ENCODE results near the gene SLC26A11. TPM values are rescaled to one million over a fixed set of nuclear protein-coding genes. Genes with fewer than 3 reads are reported as not detected.

SLC26A11 gene
- total and polyA plus RNA-seq, 2 of the 13 experiments (the other 11 are each of a cell fraction or from before 2014, with no cell fraction given): 8.7 to 13.2 TPM

GRCh38 chr17:80263253-80264204 lies 43.3 kb downstream of the SLC26A11 start (continued):
- TF ChIP-seq ZNF510 (CRISPR knock-in tag; IDR thresholded peaks at IDR 0.05; ENCODE audit: low read depth) (no peak), ZNF747 (CRISPR knock-in tag; IDR thresholded peaks at IDR 0.05; ENCODE audit: borderline replicate concordance) (peak; percentile 20; the same call in 1 of the 2 replicates), ZNF20 (CRISPR knock-in tag; IDR thresholded peaks at IDR 0.05) (0 out of 2 replicates have a peak, but pooled peaks have one; percentile 58), DRAP1 (CRISPR knock-in tag; IDR thresholded peaks at IDR 0.05) (peak; percentile 99), PPARG (CRISPR knock-in tag; conservative IDR thresholded peaks at IDR 0.05) (peak; percentile 48), ZSCAN20 (CRISPR knock-in tag; IDR thresholded peaks at IDR 0.05; ENCODE audit: borderline replicate concordance) (no peak), SMAD9 (CRISPR knock-in tag; IDR thresholded peaks at IDR 0.05) (no peak), ZNF460 (CRISPR knock-in tag; IDR thresholded peaks at IDR 0.05; ENCODE audit: borderline replicate concordance) (no peak), REPIN1 (CRISPR knock-in tag; IDR thresholded peaks at IDR 0.05; ENCODE audit: borderline replicate concordance, low read depth) (peak; percentile 83), MTERF4 (CRISPR knock-in tag; IDR thresholded peaks at IDR 0.05) (0 out of 2 replicates have a peak, but pooled peaks have one; percentile 59), REXO4 (CRISPR knock-in tag; IDR thresholded peaks at IDR 0.05; ENCODE audit: borderline replicate concordance) (no peak), CENPBD1 (CRISPR knock-in tag; IDR thresholded peaks at IDR 0.05; ENCODE audit: borderline replicate concordance, low read depth) (no peak), NFIC (IDR thresholded peaks at IDR 0.05; ENCODE audit: low read length) (no peak), RBM22 (optimal IDR thresholded peaks at IDR 0.05; ENCODE audit: low read length) (peak; percentile 73), KAT7 (CRISPR knock-in tag; IDR thresholded peaks at IDR 0.05; ENCODE audit: borderline replicate concordance) (no peak; the same call in 1 of the 2 replicates), ARNTL (CRISPR knock-in tag; IDR thresholded peaks at IDR 0.05) (peak; percentile 70)
- TF ChIP-seq, protein P1, sequence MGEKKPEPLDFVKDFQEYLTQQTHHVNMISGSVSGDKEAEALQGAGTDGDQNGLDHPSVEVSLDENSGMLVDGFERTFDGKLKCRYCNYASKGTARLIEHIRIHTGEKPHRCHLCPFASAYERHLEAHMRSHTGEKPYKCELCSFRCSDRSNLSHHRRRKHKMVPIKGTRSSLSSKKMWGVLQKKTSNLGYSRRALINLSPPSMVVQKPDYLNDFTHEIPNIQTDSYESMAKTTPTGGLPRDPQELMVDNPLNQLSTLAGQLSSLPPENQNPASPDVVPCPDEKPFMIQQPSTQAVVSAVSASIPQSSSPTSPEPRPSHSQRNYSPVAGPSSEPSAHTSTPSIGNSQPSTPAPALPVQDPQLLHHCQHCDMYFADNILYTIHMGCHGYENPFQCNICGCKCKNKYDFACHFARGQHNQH (CRISPR knock-in tag; IDR thresholded peaks at IDR 0.05): peak; percentile 73; the same call in 1 of the 2 replicates
- TF ChIP-seq, protein P2, sequence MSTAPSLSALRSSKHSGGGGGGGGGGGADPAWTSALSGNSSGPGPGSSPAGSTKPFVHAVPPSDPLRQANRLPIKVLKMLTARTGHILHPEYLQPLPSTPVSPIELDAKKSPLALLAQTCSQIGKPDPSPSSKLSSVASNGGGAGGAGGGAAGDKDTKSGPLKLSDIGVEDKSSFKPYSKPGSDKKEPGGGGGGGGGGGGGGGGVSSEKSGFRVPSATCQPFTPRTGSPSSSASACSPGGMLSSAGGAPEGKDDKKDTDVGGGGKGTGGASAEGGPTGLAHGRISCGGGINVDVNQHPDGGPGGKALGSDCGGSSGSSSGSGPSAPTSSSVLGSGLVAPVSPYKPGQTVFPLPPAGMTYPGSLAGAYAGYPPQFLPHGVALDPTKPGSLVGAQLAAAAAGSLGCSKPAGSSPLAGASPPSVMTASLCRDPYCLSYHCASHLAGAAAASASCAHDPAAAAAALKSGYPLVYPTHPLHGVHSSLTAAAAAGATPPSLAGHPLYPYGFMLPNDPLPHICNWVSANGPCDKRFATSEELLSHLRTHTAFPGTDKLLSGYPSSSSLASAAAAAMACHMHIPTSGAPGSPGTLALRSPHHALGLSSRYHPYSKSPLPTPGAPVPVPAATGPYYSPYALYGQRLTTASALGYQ (CRISPR knock-in tag; IDR thresholded peaks at IDR 0.05): no peak
- TF ChIP-seq, protein P3, sequence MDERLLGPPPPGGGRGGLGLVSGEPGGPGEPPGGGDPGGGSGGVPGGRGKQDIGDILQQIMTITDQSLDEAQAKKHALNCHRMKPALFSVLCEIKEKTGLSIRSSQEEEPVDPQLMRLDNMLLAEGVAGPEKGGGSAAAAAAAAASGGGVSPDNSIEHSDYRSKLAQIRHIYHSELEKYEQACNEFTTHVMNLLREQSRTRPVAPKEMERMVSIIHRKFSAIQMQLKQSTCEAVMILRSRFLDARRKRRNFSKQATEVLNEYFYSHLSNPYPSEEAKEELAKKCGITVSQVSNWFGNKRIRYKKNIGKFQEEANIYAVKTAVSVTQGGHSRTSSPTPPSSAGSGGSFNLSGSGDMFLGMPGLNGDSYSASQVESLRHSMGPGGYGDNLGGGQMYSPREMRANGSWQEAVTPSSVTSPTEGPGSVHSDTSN (CRISPR knock-in tag; IDR thresholded peaks at IDR 0.05): no peak
- TF ChIP-seq, protein P4, sequence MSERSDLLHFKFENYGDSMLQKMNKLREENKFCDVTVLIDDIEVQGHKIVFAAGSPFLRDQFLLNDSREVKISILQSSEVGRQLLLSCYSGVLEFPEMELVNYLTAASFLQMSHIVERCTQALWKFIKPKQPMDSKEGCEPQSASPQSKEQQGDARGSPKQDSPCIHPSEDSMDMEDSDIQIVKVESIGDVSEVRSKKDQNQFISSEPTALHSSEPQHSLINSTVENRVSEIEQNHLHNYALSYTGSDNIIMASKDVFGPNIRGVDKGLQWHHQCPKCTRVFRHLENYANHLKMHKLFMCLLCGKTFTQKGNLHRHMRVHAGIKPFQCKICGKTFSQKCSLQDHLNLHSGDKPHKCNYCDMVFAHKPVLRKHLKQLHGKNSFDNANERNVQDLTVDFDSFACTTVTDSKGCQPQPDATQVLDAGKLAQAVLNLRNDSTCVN (CRISPR knock-in tag; IDR thresholded peaks at IDR 0.05; ENCODE audit: borderline replicate concordance): no peak

All from HepG2 (cell line).